Omental fat pad (tissue), 4 donors: Measurements from ENCODE around the gene C19orf44. TPM values are rescaled to one million over a fixed set of nuclear protein-coding genes. Genes with fewer than 3 reads are reported as not detected.

ENCODE experiments used
- ATAC-seq: fragments of 150-250 bp; one replicate; pipeline ENCODE4 v1.9.1; 2016; ENCODE audit warnings: mild to moderate bottlenecking, moderate library complexity; ENCODE audit not compliant: low FRiP score
- DNase-seq: peaks from one replicate; pipeline ENCODE4 v3.0.0-alpha.2; 2019; ENCODE audit warnings: low spot score
- CTCF ChIP-seq, 3 donors: fragments of 450-650 bp; IDR thresholded peaks; one replicate each; pipeline ENCODE4 v1.5.1; 2016 to 2017; ENCODE audit warnings: antibody characterized with exemption in 3 of 3, mild to moderate bottlenecking in 3 of 3, moderate library complexity in 2 of 3
- total RNA-seq, 4 donors: library from RNA; depleted of rRNA; stranded (reverse); fragments of >200 nt; gene quantifications; one replicate each; pipeline ENCODE4 v1.1.0, GENCODE V29; 2016

The C19orf44 gene
- total RNA-seq, 4 donors from 2014 or later, result 3.7 to 9.1 (median 5.6) TPM

DNA sequence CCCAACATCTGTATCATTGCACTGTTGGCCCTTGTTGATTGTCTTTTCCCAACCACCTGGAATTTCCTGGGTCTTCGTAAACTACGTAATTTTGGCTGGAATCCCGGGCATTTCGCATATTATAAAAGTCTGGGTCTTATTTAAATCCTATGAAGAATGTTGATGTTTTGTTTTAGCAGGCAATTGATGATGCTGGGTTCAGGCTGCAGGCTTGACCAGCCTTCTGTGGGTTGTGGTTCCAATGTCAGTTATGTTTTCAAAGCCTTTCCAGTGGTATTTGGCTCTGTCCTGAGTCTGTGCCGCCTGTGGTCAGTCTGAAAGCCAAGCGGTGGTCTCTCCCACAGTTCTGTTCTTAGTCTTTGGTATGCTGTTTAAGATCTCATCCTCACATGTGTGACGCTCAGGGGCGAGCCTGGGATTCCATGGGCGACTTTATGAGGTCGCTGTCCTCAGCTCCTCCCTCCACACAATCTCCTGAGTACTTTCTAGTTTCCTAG is 63.6 kb downstream of the C19orf44 start:
- DNase-seq (no peak), ATAC-seq (no peak)

GRCh38 chr19:16561382-16561781 is 65.2 kb downstream of the C19orf44 start:
- ATAC-seq (no peak), DNase-seq (no peak)
- no peak for TF ChIP-seq CTCF (IDR thresholded peaks at IDR 0.05)

More for the DNA sequence above, 63.6 kb downstream of the C19orf44 start:
- TF ChIP-seq CTCF (IDR thresholded peaks at IDR 0.05), result no peak

- ATAC-seq (no peak), DNase-seq (no peak)
- no peak for TF ChIP-seq CTCF (IDR thresholded peaks at IDR 0.05)
Observed at GRCh38 chr19:16562608-16563025, 66.4 kb downstream of the C19orf44 start.

- ATAC-seq (no peak), DNase-seq (no peak)
- TF ChIP-seq CTCF (IDR thresholded peaks at IDR 0.05), result no peak
Observed at GRCh38 chr19:16564842-16565241, 68.6 kb downstream of the C19orf44 start.

- no peak for DNase-seq
- TF ChIP-seq CTCF (IDR thresholded peaks at IDR 0.05), result no peak
- no peak for ATAC-seq
Observed at GRCh38 chr19:16566161-16566560, 70.0 kb downstream of the C19orf44 start.

GRCh38 chr19:16566702-16567101 is 70.5 kb downstream of the C19orf44 start:
- no peak for TF ChIP-seq CTCF (IDR thresholded peaks at IDR 0.05)
- DNase-seq, result no peak
- ATAC-seq, result no peak

DNA sequence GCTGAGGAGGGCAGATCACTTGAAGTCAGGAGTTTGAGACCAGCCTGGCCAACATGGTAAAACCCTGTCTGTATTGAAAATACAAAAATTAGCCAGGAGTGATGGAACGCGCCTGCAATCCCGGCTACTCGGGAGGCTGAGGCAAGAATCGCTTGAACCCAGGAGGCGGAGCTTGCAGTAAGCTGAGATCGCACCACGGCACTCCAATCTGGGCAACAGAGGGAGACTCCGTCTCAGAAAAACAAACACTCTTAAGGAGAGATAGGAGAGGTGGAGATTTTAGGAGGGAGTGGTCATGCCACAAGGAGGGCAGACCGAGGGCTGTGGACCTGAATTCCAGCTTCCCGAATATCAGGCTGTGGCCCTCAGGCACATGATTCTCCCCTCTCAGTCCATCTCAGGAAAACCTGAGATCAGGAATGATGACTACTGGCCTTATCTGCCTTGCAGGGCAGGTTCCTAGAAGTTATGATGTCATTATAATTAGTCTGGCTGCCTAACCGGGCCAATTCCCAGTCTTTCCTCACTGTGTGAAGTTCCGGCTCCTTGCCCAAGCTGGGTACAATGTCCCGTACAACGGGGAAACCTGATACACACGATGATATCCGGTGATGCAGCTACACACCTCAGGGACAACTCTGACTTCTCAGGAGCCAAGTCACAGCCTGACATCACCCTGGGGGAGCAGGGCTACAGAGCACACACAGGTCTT is 73.6 kb downstream of the C19orf44 start:
- ATAC-seq (no peak), DNase-seq (no peak)
- no peak for TF ChIP-seq CTCF (IDR thresholded peaks at IDR 0.05)
